Stimulated activated CD4-positive, alpha-beta T cell treated with anti-CD3 and anti-CD28 coated beads, Interleukin-4, amount 100 ng/mL, for 4 hours (primary cell): Measurements from ENCODE around the gene ADD1.
A peak's percentile ranks its signal among the peaks of the same experiment; 100 is the strongest.

ENCODE experiments used
- DNase-seq, 2 experiments: peaks; one replicate each; pipeline ENCODE4 v3.0.0-alpha.2; 2020

ADD1 gene

DNA sequence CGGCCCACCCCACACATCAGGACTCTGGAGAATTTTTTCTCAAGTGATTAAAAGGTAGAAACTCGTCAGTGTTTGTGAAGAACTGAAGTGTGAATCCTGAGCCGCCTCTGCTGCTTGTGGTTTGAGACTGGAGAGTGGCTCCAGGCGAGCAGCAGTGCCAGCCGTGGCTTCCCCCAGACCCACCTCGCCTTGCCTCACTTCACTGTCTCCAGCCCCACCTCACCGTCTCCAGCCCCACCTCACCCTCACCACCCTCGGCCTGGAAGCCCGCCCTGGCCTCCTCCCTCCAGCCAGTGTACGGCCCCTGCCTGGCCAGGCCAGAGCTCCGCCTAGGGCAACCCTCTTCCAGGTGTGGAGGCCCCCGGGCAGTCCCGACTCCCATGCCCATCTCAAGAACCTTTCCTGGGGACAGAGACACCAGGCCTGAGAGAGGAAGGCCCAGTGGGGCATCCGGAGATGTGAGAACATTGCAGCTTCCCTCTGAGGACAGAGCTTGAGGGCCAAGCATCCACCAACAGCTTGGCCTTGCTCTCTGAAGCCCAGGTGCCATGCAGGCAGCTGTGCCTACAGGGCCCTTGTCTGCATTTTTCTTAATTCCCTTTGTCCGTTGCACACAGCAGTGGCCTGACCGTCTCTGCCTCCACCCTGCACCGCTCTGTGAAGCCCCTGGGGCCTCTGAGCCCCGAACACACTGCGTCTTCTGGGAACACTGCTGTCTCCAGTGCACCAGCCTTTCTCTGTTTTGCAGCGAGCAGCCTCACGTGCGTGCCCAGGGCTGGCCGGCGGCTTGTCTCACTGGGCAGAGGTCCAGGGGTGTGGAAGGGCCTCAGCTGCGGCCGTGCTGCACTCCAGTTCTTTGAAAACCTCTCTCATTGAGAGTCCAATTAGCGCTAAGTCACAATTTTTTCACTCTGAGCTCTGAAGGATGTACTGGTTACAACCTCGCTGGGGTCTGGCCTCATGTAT, 37.0 kb upstream of the ADD1 start:
- no peak for DNase-seq

- no peak for DNase-seq
Measured at GRCh38 chr4:2807571-2807970, 36.1 kb upstream of the ADD1 start.

GRCh38 chr4:2808001-2808400, 35.6 kb upstream of the ADD1 start:
- DNase-seq, result no peak

- no peak for DNase-seq
Measured at GRCh38 chr4:2809610-2810180, 33.9 kb upstream of the ADD1 start.

DNA sequence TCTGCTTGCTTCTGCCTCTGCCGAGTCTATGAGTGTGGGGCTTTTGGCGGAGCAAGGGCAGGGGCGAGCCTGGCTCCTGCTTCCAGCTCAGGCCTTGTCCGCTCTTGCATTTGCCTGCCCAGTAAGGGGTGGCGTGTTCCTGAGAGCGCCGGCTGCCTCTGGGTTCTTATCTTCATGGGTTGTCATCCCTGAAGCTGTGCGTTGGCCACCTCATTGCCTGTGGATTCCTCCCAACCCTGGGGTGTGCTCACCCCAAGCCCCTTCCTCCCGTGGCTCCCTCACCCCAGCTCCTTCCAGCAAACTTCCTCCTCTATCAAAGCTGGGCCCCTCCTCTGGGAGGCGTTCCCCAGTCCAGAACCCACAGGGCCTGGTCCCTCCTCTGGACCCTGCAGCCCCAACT, 33.3 kb upstream of the ADD1 start:
- DNase-seq, result no peak

- peak; percentile 35 to 52 for DNase-seq
Measured at GRCh38 chr4:2811830-2812611, 31.6 kb upstream of the ADD1 start.

DNA sequence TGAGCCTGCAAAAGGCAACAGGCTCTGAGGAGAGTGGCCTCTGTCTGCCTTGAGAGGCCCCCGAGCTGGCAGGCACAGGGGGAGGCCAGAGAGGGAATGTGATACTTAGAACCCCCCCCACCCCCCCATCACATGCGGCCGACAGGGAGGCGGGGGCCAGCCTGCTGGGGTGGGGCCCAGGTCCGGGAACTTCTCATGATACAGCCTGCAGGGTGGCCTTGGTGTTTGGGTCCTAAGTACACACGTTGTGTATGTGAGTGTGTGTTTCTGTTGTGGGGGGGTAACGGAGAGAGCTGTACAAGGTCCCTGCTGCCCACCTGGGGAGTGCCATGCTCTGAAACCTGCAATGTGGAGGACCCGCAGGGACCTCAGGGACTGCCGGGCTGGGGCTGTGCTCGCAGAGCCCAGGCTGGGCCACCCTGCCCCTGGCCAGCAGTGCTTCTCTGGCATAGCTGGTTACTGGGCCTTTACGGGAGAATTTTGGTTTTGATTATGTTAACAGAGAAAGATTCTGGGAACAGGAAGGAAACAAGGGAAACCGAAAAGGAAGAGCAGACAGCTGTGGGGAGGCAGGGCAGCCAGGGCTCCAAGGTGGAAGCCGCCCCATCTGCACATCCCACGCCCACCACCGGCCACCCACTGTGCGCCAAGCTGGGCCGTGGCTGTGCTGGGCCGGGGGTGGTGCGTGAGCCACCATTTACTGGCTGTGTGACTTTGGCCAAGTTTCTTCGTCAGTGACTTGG, 30.9 kb upstream of the ADD1 start:
- peak in 1 of 2 experiments; percentile 30 for DNase-seq

DNA sequence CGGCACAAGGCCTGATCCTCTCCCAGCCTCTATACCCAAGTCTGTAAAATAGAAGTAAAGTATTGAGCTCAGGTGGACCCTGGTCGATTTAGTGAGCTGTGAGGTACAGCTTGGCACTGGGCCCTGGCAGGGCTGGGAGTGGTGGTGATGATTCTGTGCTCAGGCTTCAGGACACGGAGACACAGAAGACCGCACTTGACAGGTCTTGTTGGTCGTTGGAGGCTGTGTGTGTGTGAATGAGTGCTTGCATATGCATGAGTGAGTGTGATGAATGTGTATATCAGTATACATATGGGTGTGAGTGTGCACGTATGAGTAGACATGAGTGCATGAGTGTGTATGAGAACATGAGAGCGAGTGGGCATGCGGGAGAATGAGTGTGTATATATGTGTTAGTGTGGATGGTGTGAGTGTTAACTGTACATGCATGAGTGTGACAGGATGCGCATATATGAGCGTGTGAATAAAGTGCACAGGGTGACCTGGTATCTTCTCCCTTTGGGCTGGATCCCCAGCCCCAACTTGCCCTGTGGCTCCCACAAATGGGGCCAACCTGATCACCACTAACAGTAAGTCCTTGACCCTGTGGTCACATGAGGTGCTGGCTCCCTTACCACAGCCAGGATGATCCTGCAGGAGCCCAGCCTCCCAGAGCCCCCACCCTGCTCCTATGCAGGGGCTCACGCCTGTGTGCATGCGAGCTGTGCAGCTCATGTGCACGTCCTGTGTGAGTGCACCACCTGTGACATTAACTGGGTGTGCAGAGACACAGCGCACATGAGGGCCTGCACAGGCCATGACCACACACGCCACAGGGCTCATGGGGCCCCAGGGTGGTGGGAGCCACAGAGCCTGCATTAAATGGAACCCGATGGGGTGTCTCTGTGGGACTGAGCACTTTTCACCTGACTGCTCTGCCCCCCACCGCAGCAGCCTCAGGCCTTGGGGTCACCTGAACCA, 29.9 kb upstream of the ADD1 start:
- DNase-seq, result no peak

- no peak for DNase-seq
Measured at GRCh38 chr4:2814627-2815270, 28.9 kb upstream of the ADD1 start.

DNA sequence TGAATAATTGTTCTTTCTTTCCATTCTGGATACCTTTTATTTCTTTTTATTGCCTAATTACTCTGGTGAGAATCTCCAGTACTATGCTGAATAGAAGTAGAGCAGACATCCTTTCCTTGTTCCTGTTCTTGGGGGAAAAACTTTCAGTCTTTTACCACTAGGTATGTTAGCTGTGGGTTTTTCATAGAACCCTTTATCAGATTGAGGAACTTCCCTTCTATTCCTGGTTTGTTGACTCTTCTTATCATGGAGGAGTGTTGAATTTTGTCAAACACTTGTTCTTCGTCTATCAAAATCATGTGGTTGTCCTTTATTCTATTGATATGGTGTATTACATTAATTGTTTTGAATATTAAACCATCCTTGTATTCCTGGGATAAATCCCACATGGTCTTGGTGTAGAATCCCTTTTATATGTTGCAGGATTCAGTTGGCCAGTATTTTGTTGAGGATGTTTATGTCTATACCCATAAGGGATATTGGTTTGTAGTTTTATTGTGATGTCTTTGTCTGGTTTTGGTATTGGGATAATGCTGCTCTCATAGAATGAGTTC, 27.2 kb upstream of the ADD1 start:
- DNase-seq, result no peak

GRCh38 chr4:2817137-2817536, 26.5 kb upstream of the ADD1 start:
- DNase-seq, result no peak

- DNase-seq, result peak; percentile 28 to 49
Measured at GRCh38 chr4:2817701-2818350, 25.8 kb upstream of the ADD1 start.

GRCh38 chr4:2818351-2818939, 25.2 kb upstream of the ADD1 start:
- no peak for DNase-seq

- DNase-seq, result no peak
Measured at GRCh38 chr4:2819244-2820215, 24.1 kb upstream of the ADD1 start.

DNA sequence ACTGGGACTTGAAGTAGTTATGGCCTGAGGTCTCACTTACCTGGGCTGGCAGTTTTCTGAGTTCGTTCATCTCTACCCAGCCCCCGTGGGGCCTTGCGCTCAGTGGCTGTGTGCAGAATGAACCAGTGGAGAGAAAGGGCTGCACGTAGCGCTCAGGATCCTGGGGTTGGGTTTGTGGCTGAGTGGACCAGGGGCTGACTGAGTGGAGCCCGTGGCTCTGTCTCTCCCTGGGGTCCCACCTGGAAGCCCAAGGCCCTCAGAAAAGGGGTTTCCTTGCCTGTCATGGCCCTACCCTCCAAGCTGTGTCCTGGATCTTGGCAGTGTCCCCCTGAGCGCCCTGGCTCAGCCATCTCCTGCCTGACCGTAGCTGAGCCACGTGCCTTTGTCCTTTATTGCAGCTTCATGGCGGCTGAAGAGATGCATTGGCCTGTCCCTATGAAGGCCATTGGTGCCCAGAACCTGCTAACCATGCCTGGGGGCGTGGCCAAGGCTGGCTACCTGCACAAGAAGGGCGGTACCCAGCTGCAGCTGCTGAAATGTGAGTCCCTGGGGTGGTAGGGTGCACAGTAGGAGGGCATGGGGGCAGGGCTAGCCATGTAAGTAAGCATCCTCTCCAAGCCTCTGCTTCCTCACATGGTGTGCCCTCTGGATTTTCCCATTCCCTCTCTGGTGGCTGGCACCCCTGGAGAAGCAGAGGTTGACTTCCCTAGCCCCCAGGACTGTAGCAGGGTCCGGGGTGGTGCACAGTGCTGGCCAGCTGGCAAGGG, 23.2 kb upstream of the ADD1 start:
- no peak for DNase-seq

DNA sequence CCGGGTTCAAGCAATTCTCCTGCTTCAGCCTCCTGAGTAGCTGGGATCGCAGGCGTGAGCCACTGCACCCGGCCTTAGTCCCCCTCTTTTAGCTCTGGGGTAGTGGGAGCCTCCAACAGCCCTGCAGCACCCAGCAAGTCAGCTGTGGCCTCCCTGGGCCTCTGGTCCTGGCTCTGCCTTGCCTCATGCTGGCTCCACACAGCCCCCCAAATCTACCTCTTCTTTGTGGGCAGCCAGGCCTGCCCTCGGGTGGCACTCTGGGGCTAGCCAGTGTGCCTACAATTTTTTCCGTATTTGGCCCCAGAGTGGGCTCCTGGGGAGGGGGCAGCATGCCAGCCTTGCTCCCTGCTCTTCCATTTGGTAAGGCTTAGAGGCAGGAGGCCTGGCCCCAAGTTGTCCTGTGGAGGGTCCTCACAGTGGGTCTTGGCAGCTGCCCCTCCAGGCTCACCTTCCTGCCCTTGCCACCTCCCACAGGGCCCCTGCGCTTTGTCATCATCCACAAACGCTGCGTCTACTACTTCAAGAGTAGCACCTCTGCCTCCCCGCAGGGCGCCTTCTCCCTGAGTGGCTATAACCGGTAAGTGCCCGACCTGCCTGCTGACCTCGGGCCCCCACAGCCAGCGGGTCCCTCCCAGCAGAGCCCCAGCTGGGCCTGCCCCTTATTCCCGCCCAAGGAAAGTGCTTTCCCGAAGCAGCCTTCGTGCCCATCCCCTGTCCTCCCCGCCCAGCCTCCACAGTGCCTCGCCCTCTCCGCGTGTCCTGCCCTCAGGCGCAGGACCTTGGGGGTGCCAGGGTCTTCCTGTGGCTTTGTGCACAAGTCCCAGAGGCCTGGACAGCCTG, 21.0 kb upstream of the ADD1 start:
- DNase-seq, result no peak

- no peak for DNase-seq
Measured at GRCh38 chr4:2823301-2823670, 20.4 kb upstream of the ADD1 start.
